Prostate gland (tissue), 1 donor: ENCODE measurements around the gene PIK3C2G.

Experiments
- POLR2A ChIP-seq: fragments of 450-650 bp; IDR thresholded peaks from one replicate; pipeline ENCODE4 v1.6.1; 2016; ENCODE audit warnings: antibody characterized with exemption, mild to moderate bottlenecking
- POLR2AphosphoS5 ChIP-seq: sonication (generic); formaldehyde crosslinking; IDR thresholded peaks from one replicate; pipeline ENCODE4 v1.6.1; 2017; ENCODE audit warnings: antibody characterized with exemption

DNA sequence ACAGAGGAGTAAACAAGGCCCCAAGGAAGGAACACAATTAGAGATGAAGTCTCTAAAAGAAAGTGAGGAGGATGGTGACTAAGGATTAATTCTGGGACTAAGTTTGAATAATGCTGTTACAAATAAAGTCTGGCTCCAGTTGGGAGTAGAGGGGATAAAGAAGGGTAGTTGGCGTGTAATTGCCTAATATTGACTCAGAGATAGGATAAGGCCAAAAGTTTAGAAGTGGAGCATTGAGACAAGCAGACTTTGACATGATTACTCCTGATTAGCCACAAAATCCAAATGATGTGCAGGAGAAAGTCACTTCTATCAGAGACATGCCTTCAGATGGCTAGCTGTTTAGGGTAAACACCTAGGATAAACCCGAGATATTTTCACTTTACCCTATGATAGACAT lies 368.1 kb downstream of the PIK3C2G start:
- TF ChIP-seq POLR2AphosphoS5, result no peak
- TF ChIP-seq POLR2A, result no peak
